ENCODE results near the gene SDHB. TPM values are rescaled to one million over a fixed set of nuclear protein-coding genes. Genes with fewer than 3 reads are reported as not detected.

The SDHB gene
- total and polyA plus RNA-seq, 2 of the 13 experiments (the other 11 are each of a cell fraction or from before 2014, with no cell fraction given), result 136 to 142 TPM

GRCh38 chr1:17018849-17019248 lies 35.0 kb downstream of the SDHB start:
- intact Hi-C loops (cut with micrococcal nuclease; ENCODE audit: unreplicated experiment) (no loop called here), in situ Hi-C loops (cut with HindIII; ENCODE audit: extremely low pct_ligation_motif_present, low pct_unique_long_range_greater_than_20kb) (no loop called here)
- Histone ChIP-seq H3K27ac (ENCODE audit: extremely low read length, insufficient read depth, low read length) (no peak overlapping the region), H3K79me2 (ENCODE audit: insufficient read depth, low read length) (no peaks in the 10 kb centered on the region), H3K4me2 (ENCODE audit: low read depth, low read length) (no peak overlapping the region), H3K9me3 (ENCODE audit: low read length) (no peaks in the 10 kb centered on the region), H3K36me3 (replicated peaks in 1 of 2; ENCODE audit: control insufficient read depth in 1 of 2, insufficient read depth in 2 of 2, low read length in 2 of 2) (peaks cover 26 to 38% of the 10 kb centered on the region in 2 experiments; a peak in 4 of 5 replicates), H2AFZ (ENCODE audit: low read length) (no peak overlapping the region), H3K27me3 (ENCODE audit: control insufficient read depth in 1 of 2, insufficient read depth in 2 of 2, low read length in 2 of 2) (no peaks in the 10 kb centered on the region), H4K20me1 (ENCODE audit: insufficient read depth, low read length) (no peaks in the 10 kb centered on the region), H3K4me3 (replicated peaks in 1 of 3; ENCODE audit: insufficient read depth in 1 of 3, low read depth in 2 of 3, low read length in 3 of 3) (no peak overlapping the region), H3K4me1 (ENCODE audit: insufficient read depth, low read length) (0 out of 2 replicates have a peak, but pooled peaks cover 12% of the 10 kb centered on the region), H3K9ac (ENCODE audit: insufficient read depth, low read depth, low read length) (no peak overlapping the region)
- FAIRE-seq (no peak), DNase-seq (ENCODE audit: low spot score) (no peak), ATAC-seq (no peak)
- 64% methylated on average over 1 of the region's 1 CpG for WGBS (ENCODE audit: low lambda C conversion rate)
- ChIA-PET POLR2A (no interaction called here), CTCF (ENCODE audit: low intra/inter-chr PET ratio, low total read pairs) (no interaction called here)
- no peak for TF ChIP-seq ZSCAN25 (CRISPR knock-in tag; IDR thresholded peaks at IDR 0.05)
- TF ChIP-seq ZNF253 (CRISPR knock-in tag; IDR thresholded peaks at IDR 0.05; ENCODE audit: borderline replicate concordance), result no peak
- no peak for TF ChIP-seq ZFP91 (CRISPR knock-in tag; IDR thresholded peaks at IDR 0.05; ENCODE audit: borderline replicate concordance)
- no peak for TF ChIP-seq ZNF256 (CRISPR knock-in tag; conservative IDR thresholded peaks at IDR 0.05)
- no peak for TF ChIP-seq ZGPAT (CRISPR knock-in tag; IDR thresholded peaks at IDR 0.05)
- TF ChIP-seq SNRNP70 (IDR thresholded peaks at IDR 0.05; ENCODE audit: low read depth, low read length), result no peak
- TF ChIP-seq ARNT2 (CRISPR knock-in tag; IDR thresholded peaks at IDR 0.05; ENCODE audit: low read depth), result no peak
- TF ChIP-seq ZNF547 (CRISPR knock-in tag; IDR thresholded peaks at IDR 0.05), result no peak
- no peak for TF ChIP-seq ZNF33B (CRISPR knock-in tag; IDR thresholded peaks at IDR 0.05)
- no TSS peak for BruUV-seq (replicated peaks)

All from HepG2 (cell line).